ENCODE measurements around the gene TLE7. TPM values are rescaled to one million over a fixed set of nuclear protein-coding genes. Genes with fewer than 3 reads are reported as not detected.

Gene TLE7
- total and polyA plus RNA-seq, 2 of the 8 experiments (the other 6 are each of a cell fraction or from before 2014, with no cell fraction given) = 0.03 TPM; not detected in 1

Other genes with a start within 250 kb of the TLE7 start
- 1.8 and 2.1 TPM in 2 replicates for gene HYDIN, start 211.3 kb downstream of the TLE7 start, total RNA-seq (2021; fragmentation: NEBNext Ultra II Directional; extraction: Animal tissue kit (Norgen Biotek cat#: 25700))
- 1.1 and 1.3 TPM in 2 replicates for gene HYDIN, start 211.3 kb downstream of the TLE7 start, polyA plus RNA-seq (2011; rRNA removed)
- 11.4 and 12.8 TPM in 2 replicates for gene CMTR2, start 152.7 kb downstream of the TLE7 start, total RNA-seq (2021; fragmentation: NEBNext Ultra II Directional; extraction: Animal tissue kit (Norgen Biotek cat#: 25700))
- gene CMTR2, start 152.7 kb downstream of the TLE7 start, polyA plus RNA-seq (2011; rRNA removed) = 5.7 and 8.5 TPM in 2 replicates
- 1.9 and 2.7 TPM in 2 replicates for gene CALB2, start 83.3 kb downstream of the TLE7 start, total RNA-seq (2021; fragmentation: NEBNext Ultra II Directional; extraction: Animal tissue kit (Norgen Biotek cat#: 25700))
- gene CALB2, start 83.3 kb downstream of the TLE7 start, polyA plus RNA-seq (2011; rRNA removed) = 2.6 and 3.3 TPM in 2 replicates
- 10.2 and 12.7 TPM in 2 replicates for gene ZNF23, start 20.2 kb upstream of the TLE7 start, total RNA-seq (2021; fragmentation: NEBNext Ultra II Directional; extraction: Animal tissue kit (Norgen Biotek cat#: 25700))
- gene ZNF23, start 20.2 kb upstream of the TLE7 start, polyA plus RNA-seq (2011; rRNA removed) = 2.4 and 3.3 TPM in 2 replicates
- 3.5 TPM in 2 replicates for gene ZNF19, start 47.3 kb upstream of the TLE7 start, total RNA-seq (2021; fragmentation: NEBNext Ultra II Directional; extraction: Animal tissue kit (Norgen Biotek cat#: 25700))
- 1.1 and 1.5 TPM in 2 replicates for gene ZNF19, start 47.3 kb upstream of the TLE7 start, polyA plus RNA-seq (2011; rRNA removed)
- 11.7 and 12.1 TPM in 2 replicates for gene CHST4, start 84.4 kb upstream of the TLE7 start, total RNA-seq (2021; fragmentation: NEBNext Ultra II Directional; extraction: Animal tissue kit (Norgen Biotek cat#: 25700))
- gene CHST4, start 84.4 kb upstream of the TLE7 start, polyA plus RNA-seq (2011; rRNA removed) = 14.6 and 17.0 TPM in 2 replicates
- gene TAT, start 135.0 kb upstream of the TLE7 start, total RNA-seq (2021; fragmentation: NEBNext Ultra II Directional; extraction: Animal tissue kit (Norgen Biotek cat#: 25700)) = not detected in 2 replicates
- gene TAT, start 135.0 kb upstream of the TLE7 start, polyA plus RNA-seq (2011; rRNA removed) = 0.03 and 0.13 TPM in 2 replicates
- 34.8 TPM in 2 replicates for gene MARVELD3, start 184.1 kb upstream of the TLE7 start, total RNA-seq (2021; fragmentation: NEBNext Ultra II Directional; extraction: Animal tissue kit (Norgen Biotek cat#: 25700))
- 18.0 and 18.4 TPM in 2 replicates for gene MARVELD3, start 184.1 kb upstream of the TLE7 start, polyA plus RNA-seq (2011; rRNA removed)